Hepatocyte (in vitro differentiated cells): ENCODE results near the gene ABCA9.

Source experiments
- CTCF ChIP-seq: fragments of 200-600 bp; sonication (generic); IDR thresholded peaks from 2 replicates; pipeline ENCODE4 v1.5.1; 2016; ENCODE audit warnings: antibody characterized with exemption, mild to moderate bottlenecking; ENCODE audit not compliant: poor library complexity
- EZH2 ChIP-seq: fragments of 200-600 bp; sonication (generic); IDR thresholded peaks from 2 replicates; pipeline ENCODE4 v1.6.1; 2016; ENCODE audit warnings: antibody characterized with exemption, mild to moderate bottlenecking, borderline replicate concordance

GRCh38 chr17:69048634-69049033 lies 12.1 kb downstream of the ABCA9 start:
- TF ChIP-seq CTCF (no peak), EZH2 (no peak)
